Stimulated activated CD4-positive, alpha-beta T cell treated with anti-CD3 and anti-CD28 coated beads, Interleukin-12 subunit alpha, Interleukin-12 subunit beta, amount 100 ng/mL, for 48 hours (primary cell): ENCODE data around the gene TNS2.

ENCODE experiments used
- DNase-seq, 3 donors: peaks; one replicate each; pipeline ENCODE4 v3.0.0-alpha.2; 2020; ENCODE audit warnings: low read depth in 2 of 3, low spot score in 1 of 3

TNS2 gene

DNA sequence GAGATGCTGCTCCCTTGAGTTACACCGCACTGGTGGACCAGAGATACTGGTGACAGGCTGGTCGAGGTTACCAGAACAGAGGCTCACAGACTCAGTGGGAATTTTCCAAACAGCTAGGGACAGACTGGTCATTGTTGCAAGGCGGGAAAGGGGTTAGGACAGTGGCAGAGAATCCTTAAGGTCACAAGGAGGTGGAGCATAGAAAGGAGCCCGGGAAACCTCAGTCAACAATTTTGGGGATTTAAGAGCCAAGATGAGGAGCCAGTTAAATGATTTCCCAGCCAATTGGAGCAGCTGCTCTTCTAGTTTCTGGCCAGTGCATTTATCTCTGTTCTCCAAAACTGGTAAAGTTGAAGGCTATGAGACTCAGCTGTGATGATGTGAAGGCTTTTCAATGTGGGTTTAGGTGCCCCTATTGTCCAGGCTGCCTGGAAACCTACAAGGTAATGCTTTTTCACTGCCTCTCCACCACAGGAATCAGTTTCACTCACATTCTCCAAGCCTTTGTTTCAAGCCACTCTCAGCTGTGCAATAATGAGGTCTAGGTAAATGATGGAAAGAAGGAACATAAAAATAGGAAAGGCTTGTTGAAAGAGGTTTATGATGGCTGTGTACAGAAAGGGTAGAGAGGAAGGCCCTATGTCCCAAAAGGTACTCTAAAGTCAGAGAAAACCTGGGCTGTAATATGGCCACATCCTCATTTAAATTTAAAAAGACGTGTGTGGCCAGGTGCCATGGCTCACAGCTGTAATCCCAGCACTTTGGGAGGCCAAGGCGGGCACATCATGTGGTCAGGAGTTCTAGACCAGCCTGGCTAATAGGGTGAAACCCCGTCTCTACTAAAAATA lies 7.0 kb upstream of the TNS2 start:
- DNase-seq, result no peak

DNA sequence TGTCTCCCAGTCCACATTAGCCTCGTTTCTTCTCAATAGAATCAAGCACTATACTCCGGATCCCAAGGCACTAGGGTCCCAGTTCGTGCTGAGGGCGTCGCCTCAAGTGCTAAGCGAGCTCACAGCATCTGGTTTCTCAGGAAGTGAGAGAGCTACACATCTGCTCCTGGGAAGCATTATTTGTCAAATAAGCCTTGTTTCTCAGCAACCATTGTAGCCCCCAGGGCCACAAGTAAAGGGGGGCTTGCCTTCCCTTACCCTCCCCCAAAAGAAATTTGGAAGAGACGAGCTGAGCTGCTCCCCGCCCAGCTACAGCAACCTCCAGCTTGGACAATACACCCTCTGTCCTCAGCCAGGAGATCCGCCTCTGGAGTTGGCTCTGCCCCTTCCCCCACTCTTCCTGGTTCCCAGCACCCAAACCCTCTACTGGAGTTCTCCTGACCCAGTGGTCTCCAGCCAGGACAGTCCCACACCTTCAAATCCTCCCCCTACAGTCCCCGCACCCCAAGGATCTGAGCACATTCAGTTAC lies 5.7 kb upstream of the TNS2 start:
- DNase-seq, result no peak

DNA sequence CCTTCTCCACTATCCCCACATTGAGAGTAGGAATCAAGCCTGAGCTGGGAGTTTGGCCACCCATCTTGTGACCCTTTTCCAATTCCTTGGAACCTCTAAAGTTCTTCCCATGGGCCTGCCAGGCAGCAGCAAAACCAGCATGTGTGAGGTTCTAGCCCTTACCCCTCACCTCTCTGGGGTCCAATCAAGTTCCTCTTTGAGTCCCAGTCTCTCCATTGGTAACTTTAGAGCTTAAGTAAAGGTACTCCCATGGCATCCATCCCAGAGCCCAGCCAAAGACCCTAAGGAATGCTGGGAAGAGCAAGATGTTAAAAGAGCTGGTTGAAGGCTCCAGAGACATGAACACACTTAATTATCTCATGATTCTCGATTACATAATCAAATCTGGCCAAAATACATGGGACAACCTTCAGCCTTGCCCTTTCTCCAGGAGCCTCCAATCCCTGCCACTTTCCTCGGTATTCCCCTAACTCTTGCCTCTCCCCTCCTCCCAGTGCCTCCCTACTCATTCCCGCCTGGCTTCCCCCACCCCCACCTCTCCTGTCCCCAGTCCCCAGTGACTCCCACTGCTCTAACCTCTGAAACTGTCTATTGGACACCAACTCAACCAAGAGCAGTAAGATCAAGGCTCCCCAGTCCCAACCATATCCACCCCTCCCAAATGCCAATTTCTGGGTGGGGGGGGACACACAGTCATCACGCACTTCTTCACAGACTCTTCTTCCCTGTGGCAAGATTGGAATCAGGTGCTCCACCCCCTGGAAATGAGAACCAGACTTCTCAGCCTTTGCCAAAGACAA lies 4.8 kb upstream of the TNS2 start:
- DNase-seq, result no peak

DNA sequence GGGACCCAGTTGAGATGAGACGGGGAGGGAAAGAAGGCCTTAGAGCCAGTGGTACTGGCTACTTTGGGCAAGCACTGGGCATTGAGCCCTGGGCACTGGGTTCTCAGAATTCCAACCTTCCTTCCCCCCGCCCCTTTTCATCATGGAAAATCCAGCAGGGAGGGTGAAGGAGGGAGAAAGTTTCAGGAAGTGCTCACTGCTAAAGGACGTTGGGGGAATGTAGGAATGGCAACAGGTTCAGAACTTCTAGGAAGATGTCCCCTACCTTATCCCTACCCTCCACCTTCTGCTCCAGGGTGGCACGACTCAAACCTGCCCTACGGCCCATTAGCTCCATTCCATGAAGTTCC lies 4.2 kb upstream of the TNS2 start:
- DNase-seq, result no peak

DNA sequence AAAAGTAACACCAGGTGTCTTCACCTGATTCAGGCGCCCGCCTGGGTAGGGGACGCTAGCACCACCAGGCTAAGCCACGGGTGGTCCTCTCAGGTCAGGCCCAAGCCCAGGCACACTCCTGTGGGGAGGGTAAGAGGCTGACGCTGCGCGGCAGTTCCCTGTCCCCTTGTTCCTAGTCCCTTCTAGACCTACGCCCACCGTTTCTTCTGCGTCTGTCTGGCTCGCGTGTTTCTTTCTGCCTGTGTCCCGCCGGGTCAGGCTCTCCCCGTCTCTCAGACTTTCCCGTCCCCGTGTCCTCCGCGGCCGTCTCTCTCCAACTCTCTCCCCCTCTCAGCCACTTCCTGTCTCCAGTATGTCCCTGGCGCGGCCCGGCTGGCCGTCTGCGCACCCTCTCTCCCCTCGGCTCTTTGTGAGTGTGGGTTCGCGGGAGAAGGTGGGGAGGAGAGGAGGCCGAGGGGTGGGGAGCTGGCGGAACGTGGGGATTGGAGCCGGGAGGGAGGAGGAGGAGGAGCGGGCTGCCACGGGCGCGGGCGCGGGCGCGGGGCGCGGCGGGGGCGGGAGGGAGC lies 3.1 kb upstream of the TNS2 start:
- peak in 1 of 3 donors; percentile 22 for DNase-seq

DNA sequence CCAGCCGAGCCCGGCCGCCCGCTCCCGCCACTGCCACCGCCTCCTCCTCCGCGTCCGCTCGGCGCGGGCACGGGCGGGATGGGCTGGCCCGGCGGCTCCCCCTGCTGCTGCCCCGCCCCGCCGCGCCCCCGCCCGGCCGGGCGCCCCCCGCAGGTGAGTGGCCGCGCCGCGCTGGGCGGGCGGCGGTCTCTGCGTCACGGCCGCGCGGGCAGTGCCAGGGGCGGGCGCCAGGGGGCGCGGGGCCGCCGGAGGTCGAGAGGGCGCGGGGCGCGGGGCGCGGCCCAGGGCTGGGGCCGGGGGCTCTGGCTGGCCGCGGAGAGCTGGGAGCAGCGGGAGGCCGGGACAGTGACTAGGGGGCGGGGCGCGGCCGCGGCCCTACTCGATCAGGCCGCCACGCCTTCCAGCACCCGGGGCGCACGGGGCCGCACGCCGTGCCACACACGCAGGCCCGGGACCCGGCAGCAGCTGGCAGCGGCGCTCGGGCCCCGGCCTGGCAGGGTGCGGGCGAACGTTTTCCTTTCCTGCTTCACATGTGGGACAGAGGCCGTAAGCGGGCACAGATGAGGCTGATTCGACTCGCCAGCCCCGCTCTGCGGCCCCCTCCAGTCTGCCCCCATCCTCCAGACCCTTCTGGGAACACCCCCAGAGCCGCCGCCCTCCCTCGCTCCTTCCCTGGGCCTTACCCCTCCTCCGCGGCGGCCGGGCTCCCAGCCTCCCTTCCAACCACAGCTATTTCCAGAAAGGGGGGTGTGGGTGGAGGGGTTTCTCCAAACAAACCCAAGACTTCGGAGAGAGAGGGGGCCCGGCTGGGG lies 2.4 kb upstream of the TNS2 start:
- DNase-seq, result peak in 2 of 3 donors; percentile 36 to 49

DNA sequence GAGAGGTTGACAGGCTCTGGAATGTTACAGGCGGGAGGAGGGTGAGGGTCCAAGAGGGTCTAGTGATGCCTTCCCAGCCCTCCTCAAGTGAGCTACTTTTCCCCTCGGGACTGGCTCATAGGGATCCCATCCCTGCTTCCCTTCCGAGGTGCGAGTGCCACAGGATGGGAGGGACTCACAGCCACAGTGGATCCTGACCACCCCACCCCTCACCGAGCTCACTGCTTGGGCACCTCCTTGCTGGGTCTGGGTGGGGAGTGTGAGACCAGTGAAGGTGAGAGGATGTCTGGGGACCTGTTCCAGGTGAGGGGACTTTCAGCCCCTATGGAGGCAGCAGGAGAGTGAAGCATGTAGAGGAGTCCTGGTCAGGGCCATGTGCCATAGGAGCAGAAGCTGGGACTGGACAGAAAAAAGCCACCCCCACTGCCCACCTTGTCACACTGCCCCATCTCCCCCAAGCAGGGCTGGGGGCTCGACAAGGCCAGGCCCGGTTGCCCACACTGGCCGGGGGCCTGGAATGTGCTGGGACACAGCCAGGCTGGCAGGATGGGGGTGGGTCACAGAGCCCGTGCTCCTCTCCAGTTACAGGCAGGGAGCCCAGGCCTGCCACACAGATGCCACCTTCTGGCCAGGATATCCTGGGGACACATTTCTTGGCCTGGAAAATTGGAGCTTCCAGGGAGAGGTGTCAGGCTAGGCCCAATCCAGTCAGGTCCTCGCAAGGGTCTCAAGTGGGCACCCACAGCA lies 1.7 kb upstream of the TNS2 start:
- DNase-seq, result no peak

DNA sequence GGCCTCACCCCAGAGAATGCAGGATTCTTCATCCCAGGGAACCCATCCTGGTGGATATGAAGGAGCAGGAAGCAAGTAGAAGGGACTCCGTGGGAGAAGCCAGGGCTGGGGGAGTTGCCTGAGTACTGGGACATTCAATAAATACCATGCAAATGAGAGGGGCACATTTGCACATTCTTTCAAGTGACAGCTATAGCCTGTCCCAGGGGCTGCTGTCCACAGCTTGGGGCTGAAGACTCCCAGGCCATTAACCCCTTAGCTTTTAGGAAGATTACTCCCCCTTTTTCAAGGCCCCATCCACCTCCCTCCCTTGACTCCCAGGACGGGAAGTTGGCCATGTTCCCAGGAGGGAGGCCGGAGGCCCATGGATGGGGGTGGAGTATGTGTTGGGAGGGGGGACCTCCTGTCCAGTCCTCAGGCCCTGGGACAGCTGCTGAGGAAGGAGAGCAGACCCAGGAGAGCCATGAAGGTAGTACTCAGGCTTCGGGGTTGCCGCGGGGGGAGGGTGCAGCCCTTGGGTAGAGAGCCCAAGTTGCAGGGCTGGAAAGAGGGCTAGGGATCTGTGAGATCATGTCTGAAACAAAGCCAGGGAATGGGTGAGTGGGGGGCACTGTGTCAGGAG lies 974 bp upstream of the TNS2 start:
- no peak for DNase-seq

DNA sequence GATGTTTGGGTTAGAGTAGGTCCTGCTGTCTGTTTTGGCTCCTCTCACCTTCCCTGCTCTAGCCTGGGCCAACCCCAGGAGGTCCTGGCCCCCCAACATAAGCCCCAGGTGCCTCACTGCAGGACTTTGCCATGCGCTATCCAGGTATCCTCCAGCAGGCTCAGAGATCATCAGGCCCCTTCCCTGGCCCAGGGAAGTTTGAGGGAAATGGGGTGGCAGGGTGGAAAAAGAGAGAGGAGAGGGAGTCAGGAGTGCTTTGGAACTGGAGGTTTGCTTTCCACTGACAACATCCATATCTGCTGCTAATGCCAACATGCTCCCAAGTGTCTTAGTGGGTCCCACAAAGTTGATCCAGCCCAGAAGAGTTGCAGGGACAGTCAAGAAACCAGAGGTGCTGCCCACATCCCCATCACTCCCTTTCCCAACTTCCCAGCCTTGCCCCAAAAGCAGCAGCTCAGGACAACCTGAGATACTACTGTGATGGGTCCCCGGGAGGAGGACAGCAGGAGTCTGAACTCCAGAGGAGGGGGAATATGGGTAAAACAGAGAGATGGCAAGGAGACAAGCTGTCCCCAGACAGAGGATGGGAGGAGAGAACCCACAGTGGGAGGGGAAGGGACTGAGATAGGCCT lies 677 bp downstream of the TNS2 start:
- no peak for DNase-seq

DNA sequence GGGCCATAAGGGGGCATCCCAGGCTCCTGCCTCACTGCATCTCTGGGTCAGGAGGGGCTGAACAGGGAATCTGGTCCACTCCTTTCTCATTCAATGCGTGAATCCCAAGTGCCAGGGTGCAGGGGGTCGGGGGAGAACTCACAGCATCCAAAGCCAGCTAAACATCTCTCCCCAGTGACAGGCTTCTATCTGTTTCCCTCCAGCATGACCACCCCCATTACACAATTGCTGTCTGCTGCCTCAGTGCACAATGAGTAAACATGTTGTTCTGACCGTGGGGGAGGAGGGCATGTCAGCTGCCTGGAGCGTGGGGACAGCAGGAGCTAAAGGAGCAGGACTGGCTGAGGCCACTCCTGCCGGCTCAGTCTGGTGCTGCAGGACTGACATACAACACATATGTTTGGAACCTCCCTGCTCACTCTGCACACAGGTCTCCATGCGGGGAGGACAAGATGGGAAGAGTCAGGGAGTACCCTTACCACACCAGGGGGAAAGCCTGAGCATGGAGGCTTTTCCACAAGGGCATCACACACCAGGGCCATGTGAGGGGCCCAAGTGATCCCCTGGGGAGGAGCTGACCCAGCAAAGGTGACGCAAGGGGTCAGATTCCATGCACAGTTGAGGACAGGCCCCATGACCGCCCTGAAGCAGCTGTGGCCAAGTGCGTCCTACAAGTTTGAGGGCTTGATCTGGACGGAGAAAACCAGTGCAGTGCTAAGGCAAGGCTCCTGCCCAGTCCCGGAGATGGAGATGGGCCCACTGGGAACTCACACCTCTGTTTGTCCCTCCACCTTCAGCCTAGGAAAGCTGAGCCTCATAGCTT lies 1.4 kb downstream of the TNS2 start:
- no peak for DNase-seq

DNA sequence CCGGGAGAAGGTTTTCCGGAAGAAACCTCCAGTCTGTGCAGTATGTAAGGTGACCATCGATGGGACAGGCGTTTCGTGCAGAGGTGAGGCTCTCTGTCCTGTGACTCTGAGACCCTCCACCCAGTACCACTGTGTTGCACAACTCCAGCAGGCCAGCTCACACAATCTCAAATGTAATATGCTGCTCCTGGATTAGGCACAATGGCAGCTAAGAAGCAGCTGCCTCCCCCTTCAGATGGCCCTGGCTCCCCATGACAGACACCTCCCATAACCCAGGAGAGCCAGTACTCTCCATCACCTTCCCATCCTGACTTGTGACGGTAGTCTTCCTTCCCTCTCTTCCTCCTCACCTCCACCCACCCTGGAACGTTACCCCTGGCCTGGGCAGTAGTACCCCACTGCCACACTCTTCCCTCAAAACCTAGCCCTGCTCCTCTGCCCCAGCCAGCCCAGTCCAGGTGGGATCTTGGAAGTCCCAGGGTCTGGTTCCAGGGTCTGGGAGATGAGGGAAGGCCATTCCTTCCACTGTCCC lies 2.1 kb downstream of the TNS2 start:
- no peak for DNase-seq

DNA sequence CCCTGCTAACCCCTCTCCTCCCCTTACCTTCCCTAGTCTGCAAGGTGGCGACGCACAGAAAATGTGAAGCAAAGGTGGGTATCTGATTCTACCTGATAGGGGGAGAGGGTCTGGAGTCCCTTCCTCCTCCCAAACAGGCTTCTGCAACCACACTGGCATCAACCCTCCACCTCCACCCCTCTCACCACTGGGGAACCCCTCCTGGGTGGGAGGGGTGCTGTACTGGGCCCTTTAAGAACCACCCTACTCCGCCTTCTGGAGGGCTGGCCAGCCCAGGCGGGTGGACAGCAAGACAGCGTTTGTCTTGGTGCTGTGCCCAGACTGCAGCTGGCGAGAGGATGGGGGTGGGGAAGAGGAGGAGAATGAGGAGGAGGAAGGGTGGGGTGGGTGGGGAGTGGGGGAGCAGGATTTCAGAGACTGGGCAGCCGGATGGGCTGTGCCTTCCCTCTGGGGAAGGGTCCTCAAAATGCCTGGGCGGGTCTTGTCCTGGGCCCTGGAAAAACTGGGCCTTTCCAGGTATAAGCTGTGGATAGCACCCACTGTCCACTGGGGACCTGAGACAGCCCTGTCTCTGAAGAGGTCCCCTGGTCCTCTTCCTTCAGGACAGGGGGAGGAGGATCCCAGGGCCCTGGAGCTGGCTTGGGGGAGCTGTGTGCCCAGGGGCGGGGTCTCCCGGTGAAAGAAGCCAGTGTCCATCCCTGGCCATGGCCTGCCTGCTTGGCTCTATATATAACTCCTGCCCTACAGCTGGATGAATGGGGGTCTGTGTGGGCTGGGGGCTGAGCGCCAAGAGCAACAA lies 2.8 kb downstream of the TNS2 start:
- DNase-seq, result no peak

DNA sequence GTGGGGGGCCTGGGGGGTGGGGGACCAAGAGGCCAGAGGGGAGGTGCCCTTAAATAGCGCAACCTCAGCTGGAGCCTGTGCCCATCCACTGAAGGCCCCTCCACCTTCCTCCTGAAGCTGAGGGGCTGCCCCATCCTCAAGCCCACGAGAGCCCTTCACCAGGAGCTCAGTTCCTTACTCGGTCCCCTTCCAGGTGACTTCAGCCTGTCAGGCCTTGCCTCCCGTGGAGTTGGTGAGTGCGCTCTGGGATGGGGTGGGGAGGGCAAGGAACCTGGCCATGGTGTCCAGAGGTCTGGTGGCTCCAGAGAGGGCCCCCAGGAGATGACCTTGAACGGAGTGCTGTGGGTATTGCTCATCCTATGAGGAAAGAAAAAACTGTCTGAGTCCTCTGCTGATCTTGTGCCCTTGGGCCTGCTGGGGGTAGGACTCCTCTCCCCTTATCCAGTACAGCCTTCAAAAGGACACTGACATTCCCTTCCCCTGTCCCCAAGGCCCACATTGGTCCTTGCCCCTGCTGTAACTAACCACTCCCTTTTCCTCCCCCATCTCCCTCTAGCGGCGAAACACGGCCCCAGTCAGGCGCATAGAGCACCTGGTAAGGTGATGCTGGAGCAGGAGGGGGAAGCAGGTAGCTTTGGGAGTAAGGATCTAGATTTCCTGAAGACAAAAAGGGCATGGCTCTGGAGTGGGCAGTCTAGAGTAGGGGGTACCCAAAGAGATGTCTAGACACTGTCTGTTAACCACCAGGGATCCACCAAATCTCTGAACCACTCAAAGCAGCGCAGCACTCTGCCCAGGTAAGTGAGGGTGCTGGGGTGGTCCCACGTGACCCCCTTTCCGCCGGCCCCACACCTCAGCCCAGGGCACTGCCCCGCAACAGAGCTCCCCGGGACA lies 3.6 kb downstream of the TNS2 start:
- DNase-seq, result peak; percentile 21 to 41 (median 39)

DNA sequence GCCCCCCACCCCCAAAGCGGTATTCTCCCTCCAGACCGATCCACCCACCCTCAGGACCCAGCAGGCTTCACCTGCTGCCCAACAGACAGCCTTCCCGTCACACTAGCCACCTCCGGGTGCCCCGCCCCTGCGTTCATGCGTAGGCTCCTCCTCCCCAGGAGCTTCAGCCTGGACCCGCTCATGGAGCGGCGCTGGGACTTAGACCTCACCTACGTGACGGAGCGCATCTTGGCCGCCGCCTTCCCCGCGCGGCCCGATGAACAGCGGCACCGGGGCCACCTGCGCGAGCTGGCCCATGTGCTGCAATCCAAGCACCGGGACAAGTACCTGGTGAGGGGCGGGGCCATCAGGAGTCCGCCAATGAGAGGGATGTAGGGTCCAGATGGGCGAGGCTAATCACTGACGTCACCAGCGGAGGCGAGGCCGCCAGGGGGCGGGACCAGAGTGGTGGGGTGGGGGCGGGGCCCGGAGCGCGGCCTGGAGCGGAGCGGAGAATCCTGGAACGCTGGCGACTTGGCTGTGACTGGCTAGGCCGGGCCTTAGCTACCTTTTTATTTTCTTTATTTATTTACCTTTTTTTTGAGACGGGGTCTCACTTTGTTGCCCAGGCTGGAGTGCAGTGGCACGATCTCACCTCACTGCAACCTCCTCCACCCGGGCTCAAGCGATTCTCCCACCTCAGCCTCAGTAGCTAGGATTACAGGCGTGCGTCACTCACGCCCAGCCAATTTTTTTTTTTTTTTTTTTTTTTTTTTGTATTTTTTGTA lies 4.4 kb downstream of the TNS2 start:
- DNase-seq, result peak; percentile 86 to 91 (median 91)

DNA sequence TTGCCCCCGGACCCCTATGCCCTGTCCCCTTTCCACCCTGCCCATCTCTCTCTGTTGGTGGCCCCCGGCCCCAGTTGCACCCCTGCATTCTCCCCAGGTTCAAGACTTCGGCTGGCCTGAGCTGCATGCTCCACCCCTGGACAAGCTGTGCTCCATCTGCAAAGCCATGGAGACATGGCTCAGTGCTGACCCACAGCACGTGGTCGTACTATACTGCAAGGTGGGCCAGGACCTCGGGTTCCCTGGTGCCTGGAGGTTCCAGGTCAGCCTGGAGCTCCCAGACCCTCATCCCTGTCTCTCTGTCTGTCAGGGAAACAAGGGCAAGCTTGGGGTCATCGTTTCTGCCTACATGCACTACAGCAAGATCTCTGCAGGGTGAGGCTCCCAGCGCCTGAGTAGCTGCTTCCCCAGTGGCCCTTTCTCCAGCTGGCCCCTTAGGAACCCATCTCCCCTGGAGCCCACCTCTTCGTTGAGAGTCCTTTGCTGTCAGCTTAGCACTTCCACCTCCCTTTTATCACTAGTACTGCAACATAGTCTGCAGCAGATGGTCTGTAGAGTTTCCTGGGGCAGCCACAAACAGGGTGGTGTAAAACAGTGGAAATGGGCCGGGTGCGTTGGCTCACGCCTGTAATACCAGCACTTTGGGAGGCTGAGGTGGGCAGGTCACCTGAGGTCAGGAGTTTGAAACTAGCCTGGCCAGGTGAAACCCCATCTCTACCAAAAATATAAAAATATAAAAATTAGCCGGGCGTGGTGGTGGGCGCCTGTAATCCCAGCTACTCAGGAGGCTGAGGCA lies 5.8 kb downstream of the TNS2 start:
- no peak for DNase-seq
